Activated T-helper 2 cell treated with anti-CD3 and anti-CD28 coated beads, Interferon-gamma antibody, Interleukin-2, Interleukin-4, amounts not matched to agents 10 μg/mL and 5 μg/mL and 100 μg/mL, durations not matched to agents 14 hours and 24 hours and 36 hours (primary cell): ENCODE results near the gene CELF4. TPM values are rescaled to one million over a fixed set of nuclear protein-coding genes. Genes with fewer than 3 reads are reported as not detected.

ENCODE experiments used
- DNase-seq: peaks from one replicate; pipeline ENCODE4 v3.0.0; 2021; ENCODE audit warnings: low spot score
- H3K27ac Mint-ChIP-seq: one replicate; pipeline ENCODE4 v1.8.0; 2021; ENCODE audit warnings: mixed read lengths
- H3K27me3 Mint-ChIP-seq: one replicate; pipeline ENCODE4 v1.8.0; 2021; ENCODE audit warnings: low read depth, mixed read lengths
- H3K36me3 Mint-ChIP-seq: one replicate; pipeline ENCODE4 v1.8.0; 2021; ENCODE audit warnings: low read depth, mixed read lengths
- H3K4me1 Mint-ChIP-seq: one replicate; pipeline ENCODE4 v1.8.0; 2021; ENCODE audit warnings: low read depth, mixed read lengths
- H3K4me3 Mint-ChIP-seq: one replicate; pipeline ENCODE4 v1.8.0; 2021; ENCODE audit warnings: low read depth, mild to moderate bottlenecking, moderate library complexity, mixed read lengths
- H3K9me3 Mint-ChIP-seq: one replicate; pipeline ENCODE4 v1.8.0; 2021; ENCODE audit warnings: mixed read lengths
- intact Hi-C: fragments of 100-400 bp; cut with micrococcal nuclease; formaldehyde crosslinking; loops from one replicate; pipeline ENCODE4 v1.15.1; 2023
- total RNA-seq: library from RNA; stranded (reverse); gene quantifications from 2 replicates; pipeline ENCODE4 v1.2.3, GENCODE V29; 2022

The CELF4 gene
- total RNA-seq, 1 donor from 2014 or later: not detected

GRCh38 chr18:37539236-37539635, 26.4 kb downstream of the CELF4 start:
- intact Hi-C loops: loop anchor here (5.0 to 10.0 kb wide), 2 partner anchors 94 to 152 kb away; no protein-coding TSS in a partner anchor
- H3K36me3 Mint-ChIP-seq: no peaks in the 10 kb centered on the region
- H3K9me3 Mint-ChIP-seq: no peaks in the 10 kb centered on the region
- H3K4me3 Mint-ChIP-seq: no peak overlapping the region
- no peaks in the 10 kb centered on the region for H3K4me1 Mint-ChIP-seq
- no peak for DNase-seq
- no peak overlapping the region for H3K27ac Mint-ChIP-seq
- H3K27me3 Mint-ChIP-seq: peaks cover 7% of the 10 kb centered on the region

GRCh38 chr18:37538526-37539205, 26.9 kb downstream of the CELF4 start:
- no peak for DNase-seq
- H3K9me3 Mint-ChIP-seq: no peaks in the 10 kb centered on the region
- H3K4me3 Mint-ChIP-seq: no peak overlapping the region
- H3K36me3 Mint-ChIP-seq: no peaks in the 10 kb centered on the region
- peaks cover 7% of the 10 kb centered on the region for H3K27me3 Mint-ChIP-seq
- H3K27ac Mint-ChIP-seq: no peak overlapping the region
- intact Hi-C loops: loop anchor here (5.0 to 10.0 kb wide), 2 partner anchors 94 to 151 kb away; no protein-coding TSS in a partner anchor
- H3K4me1 Mint-ChIP-seq: no peaks in the 10 kb centered on the region

GRCh38 chr18:37537868-37538525, 27.6 kb downstream of the CELF4 start:
- no peak overlapping the region for H3K27ac Mint-ChIP-seq
- H3K9me3 Mint-ChIP-seq: no peaks in the 10 kb centered on the region
- no peak overlapping the region for H3K4me3 Mint-ChIP-seq
- H3K36me3 Mint-ChIP-seq: no peaks in the 10 kb centered on the region
- DNase-seq: peak; percentile 16
- H3K27me3 Mint-ChIP-seq: peaks cover 7% of the 10 kb centered on the region
- H3K4me1 Mint-ChIP-seq: no peaks in the 10 kb centered on the region
- intact Hi-C loops: loop anchor here (5.0 to 10.0 kb wide), 2 partner anchors 93 to 151 kb away; no protein-coding TSS in a partner anchor

GRCh38 chr18:37536656-37537055, 28.9 kb downstream of the CELF4 start:
- DNase-seq: no peak
- no peaks in the 10 kb centered on the region for H3K4me1 Mint-ChIP-seq
- H3K36me3 Mint-ChIP-seq: no peaks in the 10 kb centered on the region
- H3K4me3 Mint-ChIP-seq: no peak overlapping the region
- no peaks in the 10 kb centered on the region for H3K9me3 Mint-ChIP-seq
- H3K27me3 Mint-ChIP-seq: peaks cover 9% of the 10 kb centered on the region
- no peak overlapping the region for H3K27ac Mint-ChIP-seq
- intact Hi-C loops: loop anchor here (5.0 to 10.0 kb wide), 2 partner anchors 92 to 149 kb away; no protein-coding TSS in a partner anchor

- Mint-ChIP-seq H3K27me3 (peaks cover 9% of the 10 kb centered on the region), H3K4me3 (no peak overlapping the region), H3K9me3 (no peaks in the 10 kb centered on the region), H3K4me1 (no peaks in the 10 kb centered on the region), H3K36me3 (no peaks in the 10 kb centered on the region), H3K27ac (no peak overlapping the region)
- no peak for DNase-seq
- intact Hi-C loops: loop anchor here (5.0 to 10.0 kb wide), 2 partner anchors 91 to 149 kb away; no protein-coding TSS in a partner anchor
Observed at GRCh38 chr18:37535968-37536367, 29.6 kb downstream of the CELF4 start.

GRCh38 chr18:37534627-37535026, 31.0 kb downstream of the CELF4 start:
- H3K36me3 Mint-ChIP-seq: no peaks in the 10 kb centered on the region
- H3K4me1 Mint-ChIP-seq: no peaks in the 10 kb centered on the region
- no peaks in the 10 kb centered on the region for H3K9me3 Mint-ChIP-seq
- no peak overlapping the region for H3K27ac Mint-ChIP-seq
- intact Hi-C loops: loop anchor here (5.0 to 10.0 kb wide), 2 partner anchors 90 to 147 kb away; no protein-coding TSS in a partner anchor
- no peak overlapping the region for H3K4me3 Mint-ChIP-seq
- no peak for DNase-seq
- H3K27me3 Mint-ChIP-seq: peaks cover 9% of the 10 kb centered on the region

- no peak for DNase-seq
- peaks cover 8% of the 10 kb centered on the region for H3K27me3 Mint-ChIP-seq
- H3K4me1 Mint-ChIP-seq: no peaks in the 10 kb centered on the region
- intact Hi-C loops: loop anchor here (10.0 kb wide), 1 partner anchor 89 kb away; no protein-coding TSS in a partner anchor
- H3K36me3 Mint-ChIP-seq: no peaks in the 10 kb centered on the region
- H3K4me3 Mint-ChIP-seq: no peak overlapping the region
- no peaks in the 10 kb centered on the region for H3K9me3 Mint-ChIP-seq
- no peak overlapping the region for H3K27ac Mint-ChIP-seq
Observed at GRCh38 chr18:37533647-37534584, 31.7 kb downstream of the CELF4 start.

GRCh38 chr18:37532917-37533316, 32.7 kb downstream of the CELF4 start:
- Mint-ChIP-seq H3K4me3 (no peak overlapping the region), H3K27ac (no peak overlapping the region), H3K9me3 (no peaks in the 10 kb centered on the region), H3K4me1 (no peaks in the 10 kb centered on the region), H3K27me3 (peaks cover 2% of the 10 kb centered on the region), H3K36me3 (no peaks in the 10 kb centered on the region)
- DNase-seq: no peak
- intact Hi-C loops: loop anchor here (10.0 kb wide), 1 partner anchor 88 kb away; no protein-coding TSS in a partner anchor

GRCh38 chr18:37529863-37530262, 35.7 kb downstream of the CELF4 start:
- Mint-ChIP-seq H3K9me3 (no peaks in the 10 kb centered on the region), H3K4me3 (no peak overlapping the region), H3K36me3 (no peaks in the 10 kb centered on the region), H3K4me1 (peaks cover 1% of the 10 kb centered on the region), H3K27ac (no peak overlapping the region), H3K27me3 (peaks cover 23% of the 10 kb centered on the region)
- intact Hi-C loops: loop anchor here (10.0 kb wide), 1 partner anchor 85 kb away; no protein-coding TSS in a partner anchor
- no peak for DNase-seq

GRCh38 chr18:37529296-37529695, 36.3 kb downstream of the CELF4 start:
- no peak for DNase-seq
- intact Hi-C loops: no loop called here
- Mint-ChIP-seq H3K9me3 (no peaks in the 10 kb centered on the region), H3K27ac (no peak overlapping the region), H3K27me3 (peaks cover 27% of the 10 kb centered on the region), H3K4me1 (peaks cover 2% of the 10 kb centered on the region), H3K4me3 (no peak overlapping the region), H3K36me3 (no peaks in the 10 kb centered on the region)

- H3K27me3 Mint-ChIP-seq: peaks cover 35% of the 10 kb centered on the region
- no peak overlapping the region for H3K4me3 Mint-ChIP-seq
- H3K9me3 Mint-ChIP-seq: no peaks in the 10 kb centered on the region
- DNase-seq: no peak
- no peak overlapping the region for H3K27ac Mint-ChIP-seq
- no peaks in the 10 kb centered on the region for H3K36me3 Mint-ChIP-seq
- intact Hi-C loops: no loop called here
- H3K4me1 Mint-ChIP-seq: peaks cover 2% of the 10 kb centered on the region
Observed at GRCh38 chr18:37527395-37527794, 38.2 kb downstream of the CELF4 start.

- Mint-ChIP-seq H3K4me3 (no peak overlapping the region), H3K9me3 (no peaks in the 10 kb centered on the region), H3K27ac (no peak overlapping the region), H3K4me1 (peaks cover 2% of the 10 kb centered on the region), H3K27me3 (peaks cover 33% of the 10 kb centered on the region), H3K36me3 (no peaks in the 10 kb centered on the region)
- intact Hi-C loops: no loop called here
- no peak for DNase-seq
Observed at GRCh38 chr18:37525262-37525585, 40.4 kb downstream of the CELF4 start.
